Activated B cell treated with CpG ODN at 0.5 μM for 24 hours (primary cell): ENCODE data around the gene MALSU1. TPM values are rescaled to one million over a fixed set of nuclear protein-coding genes. Genes with fewer than 3 reads are reported as not detected.
A peak's percentile ranks its signal among the peaks of the same experiment; 100 is the strongest.

Source experiments
- ATAC-seq: fragments of 200-7000 bp; cut with Tn5 transposase; one replicate; pipeline ENCODE4 v1.10.0; 2021; ENCODE audit warnings: low read depth, mild to moderate bottlenecking, moderate library complexity
- CTCF ChIA-PET: fragments of 350-600 bp; sonication (Branson Sonifier 250); formaldehyde crosslinking; loops from one replicate; lab custom pipeline; 2021; ENCODE audit warnings: antibody characterized with exemption; lab: Charles Lee
- POLR2A ChIA-PET: fragments of 350-600 bp; sonication (Branson Sonifier 250); formaldehyde crosslinking; loops from one replicate; lab custom pipeline; 2021; ENCODE audit warnings: antibody characterized with exemption; lab: Charles Lee
- DNase-seq: peaks from one replicate; pipeline ENCODE4 v3.0.0; 2022
- H3K27ac Mint-ChIP-seq: one replicate; pipeline ENCODE4 v1.8.0; 2020; ENCODE audit warnings: mixed read lengths
- H3K27me3 Mint-ChIP-seq: one replicate; pipeline ENCODE4 v1.8.0; 2021; ENCODE audit warnings: mixed read lengths
- H3K36me3 Mint-ChIP-seq: one replicate; pipeline ENCODE4 v1.8.0; 2021; ENCODE audit warnings: low read depth, mixed read lengths
- H3K4me1 Mint-ChIP-seq: one replicate; pipeline ENCODE4 v1.8.0; 2021; ENCODE audit warnings: mixed read lengths
- H3K4me3 Mint-ChIP-seq: one replicate; pipeline ENCODE4 v1.8.0; 2020; ENCODE audit warnings: mild to moderate bottlenecking, mixed read lengths
- H3K9me3 Mint-ChIP-seq: one replicate; pipeline ENCODE4 v1.8.0; 2020; ENCODE audit warnings: mixed read lengths
- intact Hi-C: fragments of 100-400 bp; cut with micrococcal nuclease; formaldehyde crosslinking; loops from one replicate; pipeline ENCODE4 v1.15.1; 2024
- total RNA-seq: library from RNA; stranded (reverse); gene quantifications from 2 replicates; pipeline ENCODE4 v1.2.3, GENCODE V29; 2022
- TF ChIP-seq, protein P1 (sequence below): fragments of 200-600 bp; IDR thresholded peaks from one replicate; pipeline ENCODE4 v1.8.0; 2022; ENCODE audit warnings: antibody characterized with exemption, mild to moderate bottlenecking

The MALSU1 gene
- total RNA-seq, 1 donor from 2014 or later, result 42.6 TPM

GRCh38 chr7:23343806-23344475 is 44.8 kb downstream of the MALSU1 start:
- no peaks in the 10 kb centered on the region for H3K9me3 Mint-ChIP-seq
- intact Hi-C loops, result loop anchor here (2.0 kb wide), 1 partner anchor 45 kb away; the partner anchor contains the start of gene MALSU1
- peaks cover 2% of the 10 kb centered on the region for H3K36me3 Mint-ChIP-seq
- ATAC-seq (no peak), DNase-seq (no peak)
- CTCF ChIA-PET, result interaction anchor here (1.0 to 2.1 kb wide), 2 partner anchors 14 to 361 kb away, joined by 3 to 7 read pairs; no protein-coding TSS in a partner anchor
- POLR2A ChIA-PET, result interaction anchor here (0.5 kb wide), 1 partner anchor 61 kb away, joined by 5 read pairs; no protein-coding TSS in a partner anchor
- TF ChIP-seq, protein P1, sequence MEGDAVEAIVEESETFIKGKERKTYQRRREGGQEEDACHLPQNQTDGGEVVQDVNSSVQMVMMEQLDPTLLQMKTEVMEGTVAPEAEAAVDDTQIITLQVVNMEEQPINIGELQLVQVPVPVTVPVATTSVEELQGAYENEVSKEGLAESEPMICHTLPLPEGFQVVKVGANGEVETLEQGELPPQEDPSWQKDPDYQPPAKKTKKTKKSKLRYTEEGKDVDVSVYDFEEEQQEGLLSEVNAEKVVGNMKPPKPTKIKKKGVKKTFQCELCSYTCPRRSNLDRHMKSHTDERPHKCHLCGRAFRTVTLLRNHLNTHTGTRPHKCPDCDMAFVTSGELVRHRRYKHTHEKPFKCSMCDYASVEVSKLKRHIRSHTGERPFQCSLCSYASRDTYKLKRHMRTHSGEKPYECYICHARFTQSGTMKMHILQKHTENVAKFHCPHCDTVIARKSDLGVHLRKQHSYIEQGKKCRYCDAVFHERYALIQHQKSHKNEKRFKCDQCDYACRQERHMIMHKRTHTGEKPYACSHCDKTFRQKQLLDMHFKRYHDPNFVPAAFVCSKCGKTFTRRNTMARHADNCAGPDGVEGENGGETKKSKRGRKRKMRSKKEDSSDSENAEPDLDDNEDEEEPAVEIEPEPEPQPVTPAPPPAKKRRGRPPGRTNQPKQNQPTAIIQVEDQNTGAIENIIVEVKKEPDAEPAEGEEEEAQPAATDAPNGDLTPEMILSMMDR, result no peak
- no peaks in the 10 kb centered on the region for H3K27me3 Mint-ChIP-seq
- peaks cover 30% of the 10 kb centered on the region for H3K4me1 Mint-ChIP-seq
- H3K4me3 Mint-ChIP-seq, result no peak overlapping the region
- H3K27ac Mint-ChIP-seq, result no peak overlapping the region

DNA sequence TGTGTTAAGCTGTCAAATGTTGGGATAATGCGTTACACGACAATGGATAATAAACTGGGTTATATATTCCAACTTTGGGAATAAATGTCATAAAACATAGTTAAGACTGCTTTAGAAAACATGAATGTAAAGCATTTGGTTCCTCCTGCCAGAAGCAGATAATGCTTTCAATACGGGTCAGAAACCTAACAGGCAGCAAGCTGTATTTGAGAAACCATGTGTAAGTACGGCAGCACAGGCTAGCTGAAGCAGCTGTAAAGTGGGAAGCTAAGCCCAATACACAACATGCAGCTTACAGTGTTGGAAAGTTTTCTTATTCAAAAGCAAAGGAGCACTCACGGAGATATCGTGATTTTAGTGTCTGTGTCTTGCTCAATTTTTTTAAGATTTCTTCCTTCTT is 46.5 kb downstream of the MALSU1 start:
- Mint-ChIP-seq H3K4me3 (peak overlapping the region; percentile 84), H3K9me3 (no peaks in the 10 kb centered on the region), H3K36me3 (peaks cover 2% of the 10 kb centered on the region), H3K27me3 (no peaks in the 10 kb centered on the region), H3K4me1 (peaks cover 30% of the 10 kb centered on the region), H3K27ac (peak overlapping the region; percentile 83)
- CTCF ChIA-PET, result interaction anchor here (0.7 to 1.8 kb wide), 5 partner anchors 12 to 199 kb away, joined by 3 to 7 read pairs (median 4); no protein-coding TSS in a partner anchor
- ATAC-seq (no peak), DNase-seq (no peak)
- intact Hi-C loops, result loop anchor here (2.0 kb wide), 1 partner anchor 47 kb away; the partner anchor contains the start of gene MALSU1
- TF ChIP-seq, protein P1, result no peak
- POLR2A ChIA-PET, result interaction anchor here (1.2 kb wide), 1 partner anchor 185 kb away, joined by 4 read pairs; no protein-coding TSS in a partner anchor

DNA sequence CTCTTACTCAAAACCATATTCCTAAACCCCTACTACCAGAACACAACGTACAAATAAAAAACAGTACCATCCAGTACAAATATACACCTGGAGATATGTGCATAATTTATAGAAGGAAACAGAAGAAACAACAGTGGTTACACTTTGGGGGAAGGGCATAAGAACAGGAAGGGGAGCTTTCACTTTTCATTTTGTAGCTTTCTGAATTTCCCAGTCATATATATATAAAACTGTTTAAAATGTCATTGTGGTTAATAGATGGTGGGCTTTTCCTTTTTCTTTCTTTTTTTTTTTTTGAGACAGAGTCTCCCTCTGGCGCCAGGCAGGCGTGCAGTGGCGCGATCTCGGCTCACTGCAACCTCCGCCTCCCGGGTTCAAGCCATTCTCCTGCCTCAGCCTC is 47.2 kb downstream of the MALSU1 start:
- ATAC-seq (peak; percentile 83), DNase-seq (no peak)
- Mint-ChIP-seq H3K36me3 (peaks cover 2% of the 10 kb centered on the region), H3K27me3 (no peaks in the 10 kb centered on the region), H3K9me3 (no peaks in the 10 kb centered on the region), H3K4me3 (peak overlapping the region; percentile 84), H3K27ac (peak overlapping the region; percentile 83), H3K4me1 (peaks cover 30% of the 10 kb centered on the region)
- ChIA-PET POLR2A (interaction anchor here (0.6 to 1.5 kb wide), 8 partner anchors 11 to 272 kb away, joined by 3 to 6 read pairs (median 4); partner anchors contain the start of gene MALSU1), CTCF (interaction anchor here (0.7 to 1.8 kb wide), 6 partner anchors 12 to 199 kb away, joined by 3 to 7 read pairs (median 4); no protein-coding TSS in a partner anchor)
- TF ChIP-seq, protein P1, result no peak
- intact Hi-C loops, result loop anchor here (1.0 to 2.0 kb wide), 3 partner anchors 14 to 73 kb away; no protein-coding TSS in a partner anchor

GRCh38 chr7:23347033-23347681 is 48.0 kb downstream of the MALSU1 start:
- no peak for ATAC-seq
- peaks cover 30% of the 10 kb centered on the region for H3K4me1 Mint-ChIP-seq
- DNase-seq, result no peak
- POLR2A ChIA-PET, result interaction anchor here (0.6 to 1.5 kb wide), 4 partner anchors 43 to 339 kb away, joined by 3 to 6 read pairs (median 3); no protein-coding TSS in a partner anchor
- TF ChIP-seq, protein P1, result no peak
- intact Hi-C loops, result loop anchor here (2.0 kb wide), 1 partner anchor 14 kb away; no protein-coding TSS in a partner anchor
- H3K27ac Mint-ChIP-seq, result peak overlapping the region; percentile 41
- no peaks in the 10 kb centered on the region for H3K27me3 Mint-ChIP-seq
- peak overlapping the region; percentile 44 for H3K4me3 Mint-ChIP-seq
- CTCF ChIA-PET, result interaction anchor here (0.7 to 1.8 kb wide), 4 partner anchors 8 to 116 kb away, joined by 3 to 8 read pairs (median 4); no protein-coding TSS in a partner anchor
- H3K9me3 Mint-ChIP-seq, result no peaks in the 10 kb centered on the region
- peaks cover 2% of the 10 kb centered on the region for H3K36me3 Mint-ChIP-seq
